ENCODE measurements around the gene PSME2. TPM values are rescaled to one million over a fixed set of nuclear protein-coding genes. Genes with fewer than 3 reads are reported as not detected.

Gene PSME2
- total RNA-seq, 1 experiment from 2014 or later = 126 TPM

DNA sequence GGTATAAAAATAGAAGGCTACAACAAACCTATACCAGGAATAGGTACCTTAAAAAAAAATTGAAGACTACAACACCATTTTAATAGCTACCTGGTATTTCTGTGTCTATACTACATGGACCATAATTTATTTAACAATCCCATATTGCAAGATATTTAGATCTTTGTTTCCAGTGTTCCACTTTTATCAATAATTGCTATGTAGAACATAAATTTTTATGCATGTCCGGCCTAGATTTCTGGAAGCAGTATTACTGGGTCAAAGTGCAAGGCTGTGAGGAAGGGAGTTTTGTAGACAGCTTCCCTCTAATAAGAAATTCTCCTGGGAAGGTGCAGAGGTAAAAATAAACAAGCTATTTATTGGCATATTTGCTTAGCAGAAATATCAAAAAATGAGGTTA lies 35.9 kb downstream of the PSME2 start:
- Mint-ChIP-seq H3K9me3 (no peaks in the 10 kb centered on the region; a peak in 1 of 5 replicates), H3K36me3 (ENCODE audit: insufficient read depth in 1 of 3, low read depth in 3 of 3) (peaks cover 0 to under 1% (median under 1%) of the 10 kb centered on the region in 3 experiments; a peak in 3 of 7 replicates), H3K27me3 (ENCODE audit: low read depth) (peaks cover 3% of the 10 kb centered on the region; the same call in 1 of the 2 replicates), H3K4me3 (no peak overlapping the region), H3K4me1 (peaks cover 6 to 7% of the 10 kb centered on the region in 2 experiments), H3K27ac (no peak overlapping the region)
- H2BK120ac ChIP-seq (ENCODE audit: low read depth, low read length, poor library complexity, severe bottlenecking) = no peak overlapping the region
- no CpG with 5 or more reads among the region's 1 CpG for WGBS (ENCODE audit: extremely low coverage, insufficient read length, low lambda C conversion rate)
- no peak overlapping the region for H3K9ac ChIP-seq (ENCODE audit: extremely low read depth, insufficient read length, low read length)
- DNase-seq = no peak
- H2AFZ ChIP-seq (ENCODE audit: low read length) = no peak overlapping the region
- H3K14ac ChIP-seq (ENCODE audit: insufficient read depth, low read length) = no peak overlapping the region
- no peaks in the 10 kb centered on the region for H4K20me1 ChIP-seq (ENCODE audit: control insufficient read depth, insufficient read depth, insufficient read length)
- H3K4ac ChIP-seq (ENCODE audit: low read depth, low read length) = no peak overlapping the region
- no peak overlapping the region for H2BK20ac ChIP-seq (ENCODE audit: low read depth, low read length, poor library complexity, severe bottlenecking)
- no peak overlapping the region for H3T11ph ChIP-seq (ENCODE audit: low read length)
- H3K79me2 ChIP-seq (ENCODE audit: insufficient read depth, low read length) = no peaks in the 10 kb centered on the region
- H2BK5ac ChIP-seq (ENCODE audit: insufficient read length, low read length) = no peak overlapping the region
- no peak overlapping the region for H4K91ac ChIP-seq (ENCODE audit: insufficient read length, low read depth, low read length)
- no peak overlapping the region for H3K18ac ChIP-seq (ENCODE audit: insufficient read length, low read depth, low read length)
- H3K23me2 ChIP-seq (ENCODE audit: insufficient read length, low read depth, low read length, poor library complexity, severe bottlenecking) = peaks cover 12% of the 10 kb centered on the region
- no peaks in the 10 kb centered on the region for H3K4me1 ChIP-seq (ENCODE audit: insufficient read depth, low read length)
- H4K8ac ChIP-seq (replicated peaks; ENCODE audit: insufficient read length, low read depth, low read length) = no peak overlapping the region
- no peaks in the 10 kb centered on the region for H3K27me3 ChIP-seq (ENCODE audit: insufficient read depth, low read length)
- H3K23ac ChIP-seq (ENCODE audit: insufficient read length, low read depth, low read length) = no peak overlapping the region
- TF ChIP-seq, protein P1, sequence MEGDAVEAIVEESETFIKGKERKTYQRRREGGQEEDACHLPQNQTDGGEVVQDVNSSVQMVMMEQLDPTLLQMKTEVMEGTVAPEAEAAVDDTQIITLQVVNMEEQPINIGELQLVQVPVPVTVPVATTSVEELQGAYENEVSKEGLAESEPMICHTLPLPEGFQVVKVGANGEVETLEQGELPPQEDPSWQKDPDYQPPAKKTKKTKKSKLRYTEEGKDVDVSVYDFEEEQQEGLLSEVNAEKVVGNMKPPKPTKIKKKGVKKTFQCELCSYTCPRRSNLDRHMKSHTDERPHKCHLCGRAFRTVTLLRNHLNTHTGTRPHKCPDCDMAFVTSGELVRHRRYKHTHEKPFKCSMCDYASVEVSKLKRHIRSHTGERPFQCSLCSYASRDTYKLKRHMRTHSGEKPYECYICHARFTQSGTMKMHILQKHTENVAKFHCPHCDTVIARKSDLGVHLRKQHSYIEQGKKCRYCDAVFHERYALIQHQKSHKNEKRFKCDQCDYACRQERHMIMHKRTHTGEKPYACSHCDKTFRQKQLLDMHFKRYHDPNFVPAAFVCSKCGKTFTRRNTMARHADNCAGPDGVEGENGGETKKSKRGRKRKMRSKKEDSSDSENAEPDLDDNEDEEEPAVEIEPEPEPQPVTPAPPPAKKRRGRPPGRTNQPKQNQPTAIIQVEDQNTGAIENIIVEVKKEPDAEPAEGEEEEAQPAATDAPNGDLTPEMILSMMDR (conservative IDR thresholded peaks at IDR 0.05) = no peak
- no peaks in the 10 kb centered on the region for H3K79me1 ChIP-seq (ENCODE audit: insufficient read depth, low read depth, low read length, poor library complexity, severe bottlenecking)
- no peak overlapping the region for H4K5ac ChIP-seq (ENCODE audit: insufficient read length, low read depth, low read length)
- no peak overlapping the region for H3K27ac ChIP-seq (ENCODE audit: insufficient read length, low read depth, low read length)
- no peak overlapping the region for H3K4me2 ChIP-seq (ENCODE audit: insufficient read depth, insufficient read length, low read length)
- H2BK15ac ChIP-seq (ENCODE audit: low read depth, low read length) = no peak overlapping the region
- H2AK5ac ChIP-seq (ENCODE audit: insufficient read length, low read length) = no peak overlapping the region
- H3K56ac ChIP-seq (ENCODE audit: insufficient read length, low read depth, low read length) = no peak overlapping the region
- no peak overlapping the region for H2BK12ac ChIP-seq (ENCODE audit: insufficient read length, low read depth, low read length)
- H3K9me3 ChIP-seq (ENCODE audit: control insufficient read depth, low read depth, low read length) = no peaks in the 10 kb centered on the region
